ENCODE data around the gene B4GALT4. TPM values are rescaled to one million over a fixed set of nuclear protein-coding genes. Genes with fewer than 3 reads are reported as not detected.

The B4GALT4 gene
- total and polyA plus RNA-seq, 2 of the 4 experiments (the other 2 are of a cell fraction) = 27.0 to 30.3 TPM

DNA sequence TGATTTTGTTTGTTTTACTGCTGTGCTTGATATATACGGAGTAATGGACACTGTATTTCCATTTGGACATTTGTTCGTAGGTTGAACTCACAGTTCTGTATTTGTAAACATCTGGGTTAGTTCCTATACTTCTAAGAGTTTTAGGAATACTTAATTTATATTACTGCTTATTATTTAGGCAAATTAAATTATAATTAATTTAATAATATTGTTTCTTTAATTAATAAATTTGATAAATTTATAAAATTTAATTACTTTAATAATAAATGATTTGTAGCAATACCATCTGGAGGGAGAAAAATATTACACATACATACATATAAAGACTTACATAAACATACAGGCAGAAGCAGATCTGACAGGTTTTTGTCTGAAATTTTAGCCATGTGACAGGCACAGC, 14.5 kb upstream of the B4GALT4 start:
- Histone ChIP-seq H3K56ac (ENCODE audit: extremely low read depth, insufficient read depth, low read length) (no peak overlapping the region), H4K8ac (ENCODE audit: low read depth in 2 of 2, low read length in 2 of 2) (no peak overlapping the region), H2AFZ (replicated peaks; ENCODE audit: low read length, poor library complexity) (no peak overlapping the region), H2BK15ac (ENCODE audit: low read depth, low read length) (no peak overlapping the region), H3K14ac (replicated peaks; ENCODE audit: low read depth, low read length) (no peak overlapping the region), H3K36me3 (ENCODE audit: control insufficient read depth, insufficient read depth, low read length) (no peaks in the 10 kb centered on the region), H4K91ac (ENCODE audit: insufficient read depth, low read depth, low read length) (no peak overlapping the region), H3K18ac (ENCODE audit: low read depth, low read length) (no peak overlapping the region), H3K4me2 (ENCODE audit: low read depth, low read length) (no peak overlapping the region), H3K79me1 (ENCODE audit: low read depth in 1 of 2, low read length in 2 of 2) (no peaks in the 10 kb centered on the region), H2BK5ac (ENCODE audit: low read depth, low read length, poor library complexity, severe bottlenecking) (no peak overlapping the region), H2BK120ac (ENCODE audit: low read depth, low read length) (no peak overlapping the region), H4K20me1 (ENCODE audit: insufficient read depth, low read length) (no peaks in the 10 kb centered on the region), H2BK20ac (ENCODE audit: low read depth, low read length) (no peak overlapping the region), H3K4me1 (ENCODE audit: control insufficient read depth, insufficient read depth, low read length) (no peaks in the 10 kb centered on the region), H3K4ac (ENCODE audit: low read depth, low read length) (no peak overlapping the region), H3K23ac (ENCODE audit: low read depth, low read length) (no peak overlapping the region), H2AK9ac (replicated peaks; ENCODE audit: low read depth, low read length, poor library complexity) (no peak overlapping the region), H4K5ac (ENCODE audit: low read depth, low read length) (no peak overlapping the region), H2AK5ac (ENCODE audit: low read depth, low read length) (no peak overlapping the region), H3K9me3 (ENCODE audit: control insufficient read depth, insufficient read depth, low read length) (no peaks in the 10 kb centered on the region), H3K9me1 (ENCODE audit: insufficient read depth, low read length) (no peaks in the 10 kb centered on the region), H3K4me3 (ENCODE audit: insufficient read depth, low read depth, low read length) (no peak overlapping the region), H3K27me3 (ENCODE audit: control insufficient read depth, insufficient read depth, low read length) (peaks cover 3% of the 10 kb centered on the region; the same call in 1 of the 2 replicates), H3K27ac (ENCODE audit: insufficient read depth, low read length) (no peak overlapping the region), H3K9ac (ENCODE audit: low read depth, low read length) (no peak overlapping the region)
- ChIA-PET CTCF (no interaction called here), POLR2A (ENCODE audit: unreplicated experiment) (no interaction called here)
- no TSS peak for BruUV-seq (replicated peaks)
- intact Hi-C loops (cut with micrococcal nuclease) = no loop called here
- in situ Hi-C loops (cut with MboI; ENCODE audit: low sequenced_read_pairs) = loop anchor here (10.0 kb wide), 1 partner anchor 370 kb away; no protein-coding TSS in a partner anchor
- ATAC-seq (ENCODE audit: low read depth) (no peak), DNase-seq (no peak)
- no CpG with 5 or more reads among the region's 2 CpGs for WGBS, 2 experiments (ENCODE audit: extremely low coverage in 2 of 2, insufficient read length in 1 of 2)
- TF ChIP-seq, protein P1, sequence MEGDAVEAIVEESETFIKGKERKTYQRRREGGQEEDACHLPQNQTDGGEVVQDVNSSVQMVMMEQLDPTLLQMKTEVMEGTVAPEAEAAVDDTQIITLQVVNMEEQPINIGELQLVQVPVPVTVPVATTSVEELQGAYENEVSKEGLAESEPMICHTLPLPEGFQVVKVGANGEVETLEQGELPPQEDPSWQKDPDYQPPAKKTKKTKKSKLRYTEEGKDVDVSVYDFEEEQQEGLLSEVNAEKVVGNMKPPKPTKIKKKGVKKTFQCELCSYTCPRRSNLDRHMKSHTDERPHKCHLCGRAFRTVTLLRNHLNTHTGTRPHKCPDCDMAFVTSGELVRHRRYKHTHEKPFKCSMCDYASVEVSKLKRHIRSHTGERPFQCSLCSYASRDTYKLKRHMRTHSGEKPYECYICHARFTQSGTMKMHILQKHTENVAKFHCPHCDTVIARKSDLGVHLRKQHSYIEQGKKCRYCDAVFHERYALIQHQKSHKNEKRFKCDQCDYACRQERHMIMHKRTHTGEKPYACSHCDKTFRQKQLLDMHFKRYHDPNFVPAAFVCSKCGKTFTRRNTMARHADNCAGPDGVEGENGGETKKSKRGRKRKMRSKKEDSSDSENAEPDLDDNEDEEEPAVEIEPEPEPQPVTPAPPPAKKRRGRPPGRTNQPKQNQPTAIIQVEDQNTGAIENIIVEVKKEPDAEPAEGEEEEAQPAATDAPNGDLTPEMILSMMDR (conservative IDR thresholded peaks at IDR 0.05; ENCODE audit: low read depth, low read length) = no peak
- no peak for TF ChIP-seq RAD21 (IDR thresholded peaks at IDR 0.05; ENCODE audit: low read length)
- no peak for TF ChIP-seq POLR2A (IDR thresholded peaks at IDR 0.05; ENCODE audit: low read depth, low read length)
- no peak for TF ChIP-seq MAZ (IDR thresholded peaks at IDR 0.05; ENCODE audit: borderline replicate concordance, low read depth, low read length)
- TF ChIP-seq RCOR1 (IDR thresholded peaks at IDR 0.05; ENCODE audit: insufficient replicate concordance, low read length) = no peak
- TF ChIP-seq NFE2L2 (IDR thresholded peaks at IDR 0.05; ENCODE audit: low read depth, low read length) = no peak
- no peak for TF ChIP-seq SMC3 (IDR thresholded peaks at IDR 0.05; ENCODE audit: low read depth, low read length)
- no peak for TF ChIP-seq MXI1 (IDR thresholded peaks at IDR 0.05; ENCODE audit: borderline replicate concordance, low read depth, low read length)
- TF ChIP-seq FOS (IDR thresholded peaks at IDR 0.05; ENCODE audit: low read depth, low read length) = no peak
- dilution Hi-C loops (cut with HindIII; ENCODE audit: low sequenced_read_pairs, unreplicated experiment) = no loop called here
